GM19397 (cell line): ENCODE results near the gene SIRPA.

ENCODE experiments used
- ATAC-seq: cut with Tn5 transposase; IDR thresholded peaks from one replicate; pipeline ENCODE4 v1.9.1; 2021; ENCODE audit warnings: mild to moderate bottlenecking, moderate library complexity; ENCODE audit not compliant: unreplicated experiment

SIRPA gene

GRCh38 chr20:1930165-1930564 is 35.0 kb downstream of the SIRPA start:
- ATAC-seq = no peak

GRCh38 chr20:1931830-1932229 is 36.6 kb downstream of the SIRPA start:
- ATAC-seq = no peak

GRCh38 chr20:1932971-1933370 is 37.8 kb downstream of the SIRPA start:
- no peak for ATAC-seq

GRCh38 chr20:1933465-1933870 is 38.3 kb downstream of the SIRPA start:
- ATAC-seq = no peak

- ATAC-seq = no peak
Observed at GRCh38 chr20:1934156-1934555, 38.9 kb downstream of the SIRPA start.

GRCh38 chr20:1934721-1935573 is 39.7 kb downstream of the SIRPA start:
- no peak for ATAC-seq

GRCh38 chr20:1935696-1936366 is 40.6 kb downstream of the SIRPA start:
- no peak for ATAC-seq

- no peak for ATAC-seq
Observed at GRCh38 chr20:1937316-1937976, 42.2 kb downstream of the SIRPA start.

- ATAC-seq = no peak
Observed at GRCh38 chr20:1938464-1939269, 43.5 kb downstream of the SIRPA start.

GRCh38 chr20:1939270-1939595 is 44.0 kb downstream of the SIRPA start:
- no peak for ATAC-seq

GRCh38 chr20:1940581-1940980 is 45.4 kb downstream of the SIRPA start:
- ATAC-seq = no peak

GRCh38 chr20:1941226-1941625 is 46.0 kb downstream of the SIRPA start:
- no peak for ATAC-seq

GRCh38 chr20:1942061-1942460 is 46.9 kb downstream of the SIRPA start:
- no peak for ATAC-seq

- ATAC-seq = no peak
Observed at GRCh38 chr20:1942486-1943274, 47.5 kb downstream of the SIRPA start.

GRCh38 chr20:1943275-1944002 is 48.2 kb downstream of the SIRPA start:
- no peak for ATAC-seq

- ATAC-seq = no peak
Observed at GRCh38 chr20:1944345-1945091, 49.3 kb downstream of the SIRPA start.

GRCh38 chr20:1945134-1945618 is 50.0 kb downstream of the SIRPA start:
- ATAC-seq = no peak

- ATAC-seq = no peak
Observed at GRCh38 chr20:1945660-1946059, 50.5 kb downstream of the SIRPA start.

GRCh38 chr20:1946442-1946761 is 51.2 kb downstream of the SIRPA start:
- no peak for ATAC-seq
